Measurements from ENCODE around the gene ADAM15. TPM values are rescaled to one million over a fixed set of nuclear protein-coding genes. Genes with fewer than 3 reads are reported as not detected.
A peak's percentile ranks its signal among the peaks of the same experiment; 100 is the strongest.

Gene ADAM15
- total and polyA plus RNA-seq, 2 donors (not counting 3 experiments of a cell fraction or from before 2014, with no cell fraction given): 295 to 299 TPM

- intact Hi-C loops (cut with micrococcal nuclease) (loop anchor here (1.0 to 2.0 kb wide), 4 partner anchors 16 to 122 kb away; partner anchors contain the start of gene ZBTB7B), dilution Hi-C loops (cut with MboI; ENCODE audit: extremely low pct_ligation_motif_present, low sequenced_read_pairs) (no loop called here)
- CTCF ChIA-PET: interaction anchor here (0.5 to 4.5 kb wide), 32 partner anchors 9 to 128 kb away, joined by 3 to 67 read pairs (median 4); partner anchors contain the start of genes DCST1, DCST2, EFNA3 and EFNA4
- Histone ChIP-seq H4K20me1 (replicated peaks; ENCODE audit: control insufficient read depth, extremely low read depth, insufficient read depth, low read length) (no peaks in the 10 kb centered on the region), H3K9me3 (replicated peaks; ENCODE audit: control insufficient read depth, insufficient read depth, low read length) (no peaks in the 10 kb centered on the region), H3K27ac (ENCODE audit: insufficient read depth, low read depth, low read length) (no peak overlapping the region), H2AFZ (ENCODE audit: low read depth, low read length) (peak overlapping the region; percentile 82), H3K79me2 (ENCODE audit: control insufficient read depth, insufficient read depth, low read length) (no peaks in the 10 kb centered on the region), H3K4me3 (replicated peaks in 1 of 3; ENCODE audit: insufficient read depth in 1 of 3, low read depth in 1 of 3, low read length in 3 of 3) (no peak overlapping the region), H3K36me3 (ENCODE audit: control insufficient read depth in 2 of 2, extremely low read depth in 1 of 2, insufficient read depth in 2 of 2, low read length in 2 of 2) (no peaks in the 10 kb centered on the region), H3K9me1 (replicated peaks; ENCODE audit: control insufficient read depth, extremely low read depth, insufficient read depth, low read length) (no peaks in the 10 kb centered on the region), H3K27me3 (ENCODE audit: control insufficient read depth in 2 of 2, insufficient read depth in 2 of 2, low read length in 2 of 2) (no peaks in the 10 kb centered on the region), H3K4me2 (ENCODE audit: insufficient read depth, low read length) (no peak overlapping the region), H3K9ac (replicated peaks; ENCODE audit: extremely low read depth, insufficient read depth, low read length) (no peak overlapping the region), H3K4me1 (ENCODE audit: control insufficient read depth, extremely low read depth, insufficient read depth, low read length) (peaks cover 18% of the 10 kb centered on the region)
- TF ChIP-seq, protein P1, sequence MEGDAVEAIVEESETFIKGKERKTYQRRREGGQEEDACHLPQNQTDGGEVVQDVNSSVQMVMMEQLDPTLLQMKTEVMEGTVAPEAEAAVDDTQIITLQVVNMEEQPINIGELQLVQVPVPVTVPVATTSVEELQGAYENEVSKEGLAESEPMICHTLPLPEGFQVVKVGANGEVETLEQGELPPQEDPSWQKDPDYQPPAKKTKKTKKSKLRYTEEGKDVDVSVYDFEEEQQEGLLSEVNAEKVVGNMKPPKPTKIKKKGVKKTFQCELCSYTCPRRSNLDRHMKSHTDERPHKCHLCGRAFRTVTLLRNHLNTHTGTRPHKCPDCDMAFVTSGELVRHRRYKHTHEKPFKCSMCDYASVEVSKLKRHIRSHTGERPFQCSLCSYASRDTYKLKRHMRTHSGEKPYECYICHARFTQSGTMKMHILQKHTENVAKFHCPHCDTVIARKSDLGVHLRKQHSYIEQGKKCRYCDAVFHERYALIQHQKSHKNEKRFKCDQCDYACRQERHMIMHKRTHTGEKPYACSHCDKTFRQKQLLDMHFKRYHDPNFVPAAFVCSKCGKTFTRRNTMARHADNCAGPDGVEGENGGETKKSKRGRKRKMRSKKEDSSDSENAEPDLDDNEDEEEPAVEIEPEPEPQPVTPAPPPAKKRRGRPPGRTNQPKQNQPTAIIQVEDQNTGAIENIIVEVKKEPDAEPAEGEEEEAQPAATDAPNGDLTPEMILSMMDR (IDR thresholded peaks at IDR 0.05; ENCODE audit: extremely low read depth in 1 of 2, insufficient read depth in 1 of 2, low read depth in 1 of 2, low read length in 2 of 2): peak; percentile 79 to 89
- TF ChIP-seq MYC (IDR thresholded peaks at IDR 0.05; ENCODE audit: low read depth, low read length) (no peak), GATA2 (IDR thresholded peaks at IDR 0.05; ENCODE audit: insufficient read depth, insufficient read length, low read depth, low read length) (no peak), JUN (IDR thresholded peaks at IDR 0.05; ENCODE audit: borderline replicate concordance, insufficient read depth, insufficient read length, low read depth) (no peak), EZH2 (IDR thresholded peaks at IDR 0.05; ENCODE audit: borderline replicate concordance, low read depth, low read length, severe bottlenecking) (no peak), FOS (IDR thresholded peaks at IDR 0.05; ENCODE audit: borderline replicate concordance, insufficient read depth, low read length) (no peak), POLR2AphosphoS5 (IDR thresholded peaks at IDR 0.05; ENCODE audit: insufficient read depth, low read depth, low read length) (peak; percentile 53), POLR2A (IDR thresholded peaks at IDR 0.05; ENCODE audit: low read depth, low read length) (no peak)
- TF ChIP-seq, protein P2, sequence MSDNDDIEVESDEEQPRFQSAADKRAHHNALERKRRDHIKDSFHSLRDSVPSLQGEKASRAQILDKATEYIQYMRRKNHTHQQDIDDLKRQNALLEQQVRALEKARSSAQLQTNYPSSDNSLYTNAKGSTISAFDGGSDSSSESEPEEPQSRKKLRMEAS (IDR thresholded peaks at IDR 0.05; ENCODE audit: insufficient read depth, insufficient read length): no peak
- POLR2A ChIA-PET: interaction anchor here (0.6 kb wide), 1 partner anchor 485 kb away, joined by 3 read pairs; no protein-coding TSS in a partner anchor
- FAIRE-seq: peak; percentile 98
- peak; percentile 79 for DNase-seq (ENCODE audit: low read depth, low spot score)
- BruUV-seq (replicated peaks): no TSS peak
Measured at GRCh38 chr1:155044812-155045657, 6.1 kb upstream of the ADAM15 start.

Data from endothelial cell of umbilical vein (primary cell).